ENCODE data around the gene CFAP77. TPM values are rescaled to one million over a fixed set of nuclear protein-coding genes. Genes with fewer than 3 reads are reported as not detected.

The CFAP77 gene
- total RNA-seq, 4 donors from 2014 or later = not detected

GRCh38 chr9:132505991-132506655 lies 96.1 kb downstream of the CFAP77 start:
- intact Hi-C loops (cut with DNase I; ENCODE audit: low total_unique reads) = no loop called here
- H3K4me3 ChIP-seq (ENCODE audit: low read depth, poor library complexity, severe bottlenecking) = no peak overlapping the region
- TF ChIP-seq CTCF (IDR thresholded peaks at IDR 0.05) (no peak), POLR2A (IDR thresholded peaks at IDR 0.05) (no peak)
- no peak for DNase-seq (ENCODE audit: low spot score in 2 of 2)
- 56 to 58% methylated on average over 17 of the region's 17 CpGs for WGBS, 2 donors

GRCh38 chr9:132506977-132507669 lies 97.1 kb downstream of the CFAP77 start:
- intact Hi-C loops (cut with DNase I; ENCODE audit: low total_unique reads) = no loop called here
- no peak overlapping the region for H3K4me3 ChIP-seq (ENCODE audit: low read depth, poor library complexity, severe bottlenecking)
- 58 to 60% methylated on average over 9 of the region's 9 CpGs for WGBS, 2 donors
- TF ChIP-seq POLR2A (IDR thresholded peaks at IDR 0.05) = no peak
- no peak for TF ChIP-seq CTCF (IDR thresholded peaks at IDR 0.05)
- DNase-seq (ENCODE audit: low spot score in 2 of 2) = no peak

- WGBS, 2 donors = 43 to 49% methylated on average over 21 to 24 of the region's 24 CpGs
- intact Hi-C loops (cut with DNase I; ENCODE audit: low total_unique reads) = loop anchor here (2.0 kb wide), 1 partner anchor 293 kb away; no protein-coding TSS in a partner anchor
- no peak for TF ChIP-seq POLR2A (IDR thresholded peaks at IDR 0.05)
- no peak for TF ChIP-seq CTCF (IDR thresholded peaks at IDR 0.05)
- no peak overlapping the region for H3K4me3 ChIP-seq (ENCODE audit: low read depth, poor library complexity, severe bottlenecking)
- peak; percentile 45 to 92 for DNase-seq (ENCODE audit: low spot score in 2 of 2)
These were observed 97.9 kb downstream of the CFAP77 start for GRCh38 chr9:132507670-132508469.

- H3K4me3 ChIP-seq (ENCODE audit: low read depth, poor library complexity, severe bottlenecking) = no peak overlapping the region
- WGBS, 2 donors = 50 to 61% methylated on average over 40 of the region's 40 CpGs
- no peak for TF ChIP-seq CTCF (IDR thresholded peaks at IDR 0.05)
- intact Hi-C loops (cut with DNase I; ENCODE audit: low total_unique reads) = loop anchor here (2.0 kb wide), 1 partner anchor 291 kb away; no protein-coding TSS in a partner anchor
- no peak for DNase-seq (ENCODE audit: low spot score in 2 of 2)
These were observed 100.2 kb downstream of the CFAP77 start for GRCh38 chr9:132509928-132510874.
